ENCODE measurements around the gene WWOX.
A peak's percentile ranks its signal among the peaks of the same experiment; 100 is the strongest.

Gene WWOX

GRCh38 chr16:78489631-78490030 is 390.2 kb downstream of the WWOX start:
- DNase-seq: no peak
- in situ Hi-C loops (cut with MboI; ENCODE audit: low pct_unique_long_range_greater_than_20kb, low sequenced_read_pairs): no loop called here

GRCh38 chr16:78490431-78490830 is 391.0 kb downstream of the WWOX start:
- DNase-seq: no peak
- in situ Hi-C loops (cut with MboI; ENCODE audit: low pct_unique_long_range_greater_than_20kb, low sequenced_read_pairs): no loop called here

- in situ Hi-C loops (cut with MboI; ENCODE audit: low pct_unique_long_range_greater_than_20kb, low sequenced_read_pairs): no loop called here
Measured at GRCh38 chr16:78490847-78491246, 391.4 kb downstream of the WWOX start.

GRCh38 chr16:78493573-78493972 is 394.1 kb downstream of the WWOX start:
- DNase-seq: no peak
- in situ Hi-C loops (cut with MboI; ENCODE audit: low pct_unique_long_range_greater_than_20kb, low sequenced_read_pairs): no loop called here

More at GRCh38 chr16:78490847-78491246, 391.4 kb downstream of the WWOX start:
- DNase-seq: no peak

- no peak for DNase-seq
- in situ Hi-C loops (cut with MboI; ENCODE audit: low pct_unique_long_range_greater_than_20kb, low sequenced_read_pairs): no loop called here
Measured at GRCh38 chr16:78494105-78494504, 394.7 kb downstream of the WWOX start.

- in situ Hi-C loops (cut with MboI; ENCODE audit: low pct_unique_long_range_greater_than_20kb, low sequenced_read_pairs): no loop called here
- DNase-seq: peak; percentile 2
Measured at GRCh38 chr16:78494674-78495073, 395.2 kb downstream of the WWOX start.

- in situ Hi-C loops (cut with MboI; ENCODE audit: low pct_unique_long_range_greater_than_20kb, low sequenced_read_pairs): no loop called here
- DNase-seq: no peak
Measured at GRCh38 chr16:78496189-78496588, 396.7 kb downstream of the WWOX start.

- no peak for DNase-seq
- in situ Hi-C loops (cut with MboI; ENCODE audit: low pct_unique_long_range_greater_than_20kb, low sequenced_read_pairs): no loop called here
Measured at GRCh38 chr16:78499399-78499798, 399.9 kb downstream of the WWOX start.

- in situ Hi-C loops (cut with MboI; ENCODE audit: low pct_unique_long_range_greater_than_20kb, low sequenced_read_pairs): no loop called here
- DNase-seq: no peak
Measured at GRCh38 chr16:78500659-78501270, 401.3 kb downstream of the WWOX start.

GRCh38 chr16:78501744-78502143 is 402.3 kb downstream of the WWOX start:
- in situ Hi-C loops (cut with MboI; ENCODE audit: low pct_unique_long_range_greater_than_20kb, low sequenced_read_pairs): no loop called here
- DNase-seq: no peak

GRCh38 chr16:78502812-78503350 is 403.4 kb downstream of the WWOX start:
- in situ Hi-C loops (cut with MboI; ENCODE audit: low pct_unique_long_range_greater_than_20kb, low sequenced_read_pairs): no loop called here
- no peak for DNase-seq

- peak; percentile 43 for DNase-seq
- in situ Hi-C loops (cut with MboI; ENCODE audit: low pct_unique_long_range_greater_than_20kb, low sequenced_read_pairs): no loop called here
Measured at GRCh38 chr16:78503602-78504001, 404.1 kb downstream of the WWOX start.

- in situ Hi-C loops (cut with MboI; ENCODE audit: low pct_unique_long_range_greater_than_20kb, low sequenced_read_pairs): no loop called here
- DNase-seq: no peak
Measured at GRCh38 chr16:78504401-78504851, 405.0 kb downstream of the WWOX start.

GRCh38 chr16:78505036-78505435 is 405.6 kb downstream of the WWOX start:
- in situ Hi-C loops (cut with MboI; ENCODE audit: low pct_unique_long_range_greater_than_20kb, low sequenced_read_pairs): no loop called here
- no peak for DNase-seq

GRCh38 chr16:78505544-78506366 is 406.3 kb downstream of the WWOX start:
- in situ Hi-C loops (cut with MboI; ENCODE audit: low pct_unique_long_range_greater_than_20kb, low sequenced_read_pairs): no loop called here
- no peak for DNase-seq

GRCh38 chr16:78506367-78507193 is 407.1 kb downstream of the WWOX start:
- in situ Hi-C loops (cut with MboI; ENCODE audit: low pct_unique_long_range_greater_than_20kb, low sequenced_read_pairs): no loop called here
- no peak for DNase-seq

GRCh38 chr16:78507576-78507975 is 408.1 kb downstream of the WWOX start:
- in situ Hi-C loops (cut with MboI; ENCODE audit: low pct_unique_long_range_greater_than_20kb, low sequenced_read_pairs): no loop called here
- DNase-seq: no peak

GRCh38 chr16:78509965-78510364 is 410.5 kb downstream of the WWOX start:
- DNase-seq: no peak
- in situ Hi-C loops (cut with MboI; ENCODE audit: low pct_unique_long_range_greater_than_20kb, low sequenced_read_pairs): no loop called here

GRCh38 chr16:78510496-78510895 is 411.0 kb downstream of the WWOX start:
- in situ Hi-C loops (cut with MboI; ENCODE audit: low pct_unique_long_range_greater_than_20kb, low sequenced_read_pairs): no loop called here
- DNase-seq: no peak

GRCh38 chr16:78513838-78514237 is 414.4 kb downstream of the WWOX start:
- DNase-seq: no peak
- in situ Hi-C loops (cut with MboI; ENCODE audit: low pct_unique_long_range_greater_than_20kb, low sequenced_read_pairs): no loop called here
